NB4 (cell line): ENCODE results near the gene TMCO4.

Experiments
- CTCF ChIP-seq: IDR thresholded peaks from one replicate; pipeline ENCODE4 v1.5.1; 2012; ENCODE audit warnings: low read depth, low read length
- POLR2A ChIP-seq: IDR thresholded peaks from 2 replicates; pipeline ENCODE4 v1.6.1; 2011; ENCODE audit warnings: mild to moderate bottlenecking; ENCODE audit not compliant: insufficient read length; ENCODE audit errors: extremely low read depth

- TF ChIP-seq CTCF (no peak), POLR2A (no peak)
These were observed 119.1 kb downstream of the TMCO4 start for GRCh38 chr1:19680644-19681043.
